GM11168 (cell line): ENCODE results near the gene ZFY.
"Not testable (repeated sequence)": the region's sequence is repeated elsewhere in the genome, so short reads cannot be mapped to it uniquely, and the experiment has no call there.

Experiments
- in situ Hi-C: fragments of 300-500 bp; cut with MboI; formaldehyde crosslinking; loops from one replicate; pipeline ENCODE4 v1.12.0; 2022; ENCODE audit warnings: low sequenced_read_pairs; ENCODE audit not compliant: unreplicated experiment

The ZFY gene

DNA sequence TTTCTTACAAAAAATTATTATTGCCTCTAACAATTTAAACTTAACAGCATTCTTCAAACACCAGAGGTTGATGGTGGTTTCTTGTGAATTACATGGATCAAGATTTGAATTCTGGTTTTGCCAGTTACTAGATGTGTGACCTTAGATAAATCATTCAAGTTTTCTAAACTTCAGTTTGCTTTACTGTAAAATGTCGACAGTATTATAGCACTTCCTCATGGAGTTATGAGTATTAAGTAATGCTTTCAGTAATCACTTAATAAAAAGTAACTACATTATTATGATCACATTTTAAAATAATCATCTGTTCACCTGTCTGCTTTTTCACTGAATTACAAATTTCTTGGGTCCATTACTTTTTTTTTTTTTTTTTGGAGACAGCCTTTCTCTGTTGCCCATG, 37.5 kb downstream of the ZFY start:
- in situ Hi-C loops = no loop called here

DNA sequence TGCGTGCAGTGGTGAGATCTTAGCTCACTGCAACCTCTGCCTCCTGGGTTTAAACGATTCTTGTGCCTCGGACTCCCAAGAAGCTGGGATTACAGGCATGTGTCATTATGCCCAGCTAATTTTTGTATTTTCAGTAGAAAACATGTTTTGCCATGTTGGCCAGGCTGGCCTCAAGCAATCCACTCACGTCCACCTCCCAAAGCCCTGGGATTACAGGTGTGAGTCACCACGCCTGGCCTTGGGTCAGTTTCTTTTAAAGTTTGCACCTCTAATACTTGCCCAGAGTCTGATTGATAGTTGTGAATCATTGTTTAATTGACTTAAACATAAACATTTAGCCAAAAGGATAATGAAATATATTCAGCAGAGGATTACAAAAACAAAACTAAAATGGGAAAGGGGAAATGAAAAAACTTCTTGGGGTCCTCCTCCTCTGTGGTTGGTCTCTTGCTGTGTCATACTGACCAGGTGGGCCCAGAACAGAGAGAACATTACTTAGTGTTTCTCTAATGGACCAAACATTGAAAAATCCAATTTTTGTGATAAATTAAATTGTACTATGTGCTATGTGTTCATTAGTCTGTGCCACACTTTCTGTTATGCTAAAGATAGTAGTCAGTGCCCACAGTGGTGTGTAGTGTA, 38.0 kb downstream of the ZFY start:
- in situ Hi-C loops = no loop called here

DNA sequence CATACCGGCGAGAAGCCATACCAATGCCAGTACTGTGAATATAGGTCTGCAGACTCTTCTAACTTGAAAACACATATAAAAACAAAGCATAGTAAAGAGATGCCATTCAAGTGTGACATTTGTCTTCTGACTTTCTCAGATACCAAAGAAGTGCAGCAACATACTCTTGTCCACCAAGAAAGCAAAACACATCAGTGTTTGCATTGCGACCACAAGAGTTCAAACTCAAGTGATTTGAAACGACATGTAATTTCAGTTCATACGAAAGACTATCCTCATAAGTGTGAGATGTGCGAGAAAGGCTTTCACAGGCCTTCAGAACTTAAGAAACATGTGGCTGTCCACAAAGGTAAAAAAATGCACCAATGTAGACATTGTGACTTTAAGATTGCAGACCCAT, 44.1 kb downstream of the ZFY start:
- in situ Hi-C loops = no loop called here

DNA sequence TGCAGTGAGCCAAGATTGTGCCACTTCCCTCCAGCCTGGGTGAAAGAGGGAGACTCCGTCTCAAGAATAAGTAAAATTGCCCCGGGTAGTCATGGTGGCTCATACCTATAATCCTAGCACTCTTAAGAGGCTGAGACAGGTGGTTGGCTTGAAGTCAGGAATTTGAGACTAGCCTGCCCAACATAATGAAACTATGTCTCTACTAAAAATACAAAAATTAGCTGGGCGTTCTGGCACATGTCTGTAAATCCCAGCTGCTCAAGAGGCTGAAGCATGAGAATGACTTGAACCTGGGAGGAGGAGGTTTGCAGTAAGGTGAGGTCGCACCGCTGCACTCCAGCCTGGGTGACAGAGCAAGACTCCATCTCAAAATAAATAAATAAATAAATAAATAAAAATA, 49.3 kb downstream of the ZFY start:
- in situ Hi-C loops = no loop called here

DNA sequence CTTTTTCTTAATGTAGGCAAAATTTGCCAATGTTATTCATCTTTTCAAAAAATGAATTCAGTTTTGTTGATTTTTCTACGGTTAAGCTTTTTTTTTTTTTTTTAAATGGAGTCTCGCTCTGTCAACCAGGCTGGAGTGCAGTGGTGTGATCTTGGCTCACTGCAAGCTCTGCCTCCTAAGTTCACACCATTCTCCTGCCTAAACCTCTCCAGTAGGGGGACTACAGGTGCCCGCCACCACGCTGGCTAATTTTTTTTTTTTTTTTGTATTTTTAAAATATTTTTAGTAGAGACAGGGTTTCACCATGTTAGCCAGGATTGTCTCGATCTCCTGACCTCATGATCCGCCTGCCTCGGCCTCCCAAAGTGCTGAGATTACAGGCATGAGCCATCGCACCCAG, 52.0 kb downstream of the ZFY start:
- in situ Hi-C loops = not testable (repeated sequence)

DNA sequence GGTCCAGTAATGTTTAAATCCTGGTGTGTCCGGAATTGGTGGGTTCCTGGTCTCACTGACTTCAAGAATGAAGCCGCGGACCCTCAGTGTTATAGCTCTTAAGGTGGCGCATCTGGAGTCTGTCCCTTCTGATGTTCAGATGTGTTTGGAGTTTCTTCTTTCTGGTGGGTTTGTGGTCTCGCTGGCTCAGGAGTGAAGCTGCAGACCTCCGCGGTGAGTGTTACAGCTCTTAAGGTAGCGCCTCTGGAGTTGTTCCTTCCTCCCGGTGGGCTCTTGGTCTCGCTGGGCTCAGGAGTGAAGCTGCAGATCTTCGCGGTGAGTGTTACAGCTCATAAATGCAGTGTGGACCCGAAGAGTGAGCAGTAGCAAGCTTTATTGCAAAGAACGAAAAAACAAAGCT, 62.2 kb downstream of the ZFY start:
- in situ Hi-C loops = not testable (repeated sequence)

DNA sequence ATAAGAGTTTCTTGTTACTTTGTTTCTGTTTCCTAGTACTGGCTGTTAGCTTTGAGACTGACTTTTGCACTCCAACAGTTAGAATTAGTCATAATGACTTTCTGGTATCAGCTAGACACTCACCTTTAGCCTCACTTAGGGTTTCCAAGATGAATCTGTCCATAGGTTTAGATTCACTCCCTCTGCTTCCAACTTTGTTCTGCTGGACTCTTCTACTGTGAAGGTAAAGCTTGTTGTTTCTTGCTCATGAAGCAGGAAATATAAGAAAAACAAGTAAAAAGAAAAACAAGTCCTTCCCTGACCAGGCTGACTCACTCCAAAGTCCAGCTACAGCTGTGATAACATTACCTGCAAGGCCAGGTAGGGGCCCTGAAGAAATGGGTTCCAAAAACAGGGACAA, 67.0 kb downstream of the ZFY start:
- in situ Hi-C loops = no loop called here

DNA sequence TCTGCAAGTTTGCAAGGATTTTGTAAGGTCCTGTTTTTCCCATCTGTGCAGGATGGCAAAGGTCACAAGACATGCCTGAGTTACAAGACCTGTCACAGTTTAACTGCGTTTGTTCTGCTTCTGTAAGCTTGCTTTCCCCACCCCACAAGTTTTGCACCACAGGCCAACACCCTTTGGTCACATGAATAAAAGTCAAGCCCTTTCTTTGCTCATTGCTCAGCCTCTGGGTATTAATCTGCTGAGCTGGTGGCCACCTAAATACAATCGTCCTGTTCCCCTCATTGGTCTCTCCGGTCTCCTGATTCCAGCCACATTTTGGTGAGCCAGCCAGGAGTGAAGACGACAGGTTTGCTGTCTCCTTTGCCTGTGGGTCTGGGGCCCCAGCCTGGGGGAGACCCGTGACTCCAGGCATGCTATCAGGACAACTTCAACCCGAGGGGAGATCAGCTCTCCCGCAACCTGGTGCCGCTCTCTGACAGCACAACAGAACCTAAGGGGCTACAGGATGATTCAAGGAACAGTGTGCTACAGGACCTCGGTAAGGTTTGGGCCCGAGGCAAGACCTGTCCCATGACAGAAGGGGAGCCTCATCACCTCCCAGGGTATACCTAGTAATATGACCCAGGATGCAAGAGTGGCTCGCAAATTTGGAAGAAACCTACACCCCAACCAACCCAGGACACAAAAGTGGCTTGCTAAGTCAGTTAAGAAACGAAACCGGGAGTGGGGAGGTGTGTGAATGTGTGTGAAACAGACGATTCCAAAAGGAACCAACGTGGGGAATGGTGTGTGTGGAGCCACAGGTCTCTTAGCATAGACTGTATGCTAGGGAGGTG, 67.7 kb downstream of the ZFY start:
- in situ Hi-C loops = no loop called here

DNA sequence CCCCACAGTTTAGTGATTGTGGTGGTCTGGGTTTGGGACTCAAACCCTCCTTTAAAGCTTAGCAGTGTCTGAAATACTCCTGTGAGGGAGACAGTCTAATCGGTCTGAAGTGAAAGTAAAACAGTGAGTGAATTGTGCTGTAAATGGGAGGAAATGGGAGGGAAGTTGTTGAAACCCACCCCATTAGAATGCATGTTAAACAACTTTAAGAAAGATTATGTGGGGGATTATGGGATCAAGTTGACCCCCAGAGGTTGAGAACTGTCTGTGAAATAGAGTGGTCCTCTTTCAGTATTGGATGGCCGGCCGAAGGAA, 68.3 kb downstream of the ZFY start:
- in situ Hi-C loops = no loop called here

DNA sequence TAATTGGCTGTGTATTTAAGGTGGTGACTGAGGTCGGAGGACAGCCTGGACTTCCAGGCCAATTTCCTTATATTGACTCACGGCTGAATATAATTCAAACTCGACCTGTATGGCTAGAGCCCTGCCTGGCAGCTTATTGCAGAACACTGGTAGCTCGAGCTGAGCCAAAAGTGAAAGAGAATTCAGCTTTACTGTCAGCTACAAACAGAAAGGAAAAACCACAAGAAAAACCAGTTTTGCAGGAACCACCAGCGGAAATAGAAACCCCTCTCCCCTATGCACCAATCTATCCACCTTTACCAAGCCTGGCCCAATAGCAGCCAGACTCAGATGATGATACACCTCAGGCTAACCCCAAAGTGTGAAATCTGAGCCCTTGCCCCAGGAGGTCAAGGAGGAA, 68.7 kb downstream of the ZFY start:
- in situ Hi-C loops = no loop called here

DNA sequence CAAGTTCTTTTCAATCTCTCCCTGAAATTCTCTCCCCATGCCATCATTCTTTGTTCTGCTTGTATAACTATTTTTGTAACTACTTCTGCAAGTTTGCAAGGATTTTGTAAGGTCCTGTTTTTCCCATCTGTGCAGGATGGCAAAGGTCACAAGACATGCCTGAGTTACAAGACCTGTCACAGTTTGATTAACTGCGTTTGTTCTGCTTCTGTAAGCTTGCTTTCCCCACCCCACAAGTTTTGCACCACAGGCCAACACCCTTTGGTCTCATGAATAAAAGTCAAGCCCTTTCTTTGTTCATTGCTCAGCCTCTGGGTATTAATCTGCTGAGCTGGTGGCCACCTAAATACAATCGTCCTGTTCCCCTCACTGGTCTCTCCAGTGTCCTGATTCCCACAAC, 70.8 kb downstream of the ZFY start:
- in situ Hi-C loops = not testable (repeated sequence)

DNA sequence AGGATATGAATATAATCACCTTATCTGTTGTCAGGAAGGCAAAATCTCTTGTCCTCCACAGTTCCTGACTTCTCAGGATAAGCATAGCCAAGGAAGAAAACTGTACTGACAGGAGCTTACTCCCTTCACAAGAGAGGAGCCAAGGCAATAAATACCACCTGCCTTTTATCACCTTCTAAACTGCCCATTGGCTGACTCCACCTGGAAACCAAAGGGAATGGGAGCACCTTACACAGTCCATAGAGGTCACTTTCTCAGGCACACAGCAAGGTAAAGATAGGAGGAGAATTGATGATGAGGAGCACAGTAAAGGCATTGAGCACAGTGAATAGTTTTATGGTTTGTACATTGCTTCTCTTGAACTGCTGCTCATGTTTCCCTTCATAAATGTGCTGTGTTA, 72.8 kb downstream of the ZFY start:
- in situ Hi-C loops = no loop called here

DNA sequence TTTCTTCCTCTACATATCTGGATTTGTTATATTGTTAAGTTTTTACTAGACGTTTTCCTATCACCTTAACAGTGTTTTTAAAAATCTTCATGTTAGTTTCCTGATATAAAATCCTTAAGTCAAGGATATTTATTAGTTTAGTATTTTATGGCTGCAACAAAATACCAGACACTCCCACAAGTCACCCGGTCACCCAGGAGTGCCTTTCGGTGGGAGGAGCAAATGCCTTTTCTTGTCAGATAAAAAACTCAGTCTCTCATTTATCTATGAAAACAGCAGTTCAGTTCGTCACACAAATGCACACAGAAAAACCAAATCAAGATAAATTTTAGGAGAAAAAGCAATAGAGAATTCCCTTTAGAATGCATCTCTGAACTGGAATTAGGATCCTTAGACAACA, 77.0 kb downstream of the ZFY start:
- in situ Hi-C loops = no loop called here

DNA sequence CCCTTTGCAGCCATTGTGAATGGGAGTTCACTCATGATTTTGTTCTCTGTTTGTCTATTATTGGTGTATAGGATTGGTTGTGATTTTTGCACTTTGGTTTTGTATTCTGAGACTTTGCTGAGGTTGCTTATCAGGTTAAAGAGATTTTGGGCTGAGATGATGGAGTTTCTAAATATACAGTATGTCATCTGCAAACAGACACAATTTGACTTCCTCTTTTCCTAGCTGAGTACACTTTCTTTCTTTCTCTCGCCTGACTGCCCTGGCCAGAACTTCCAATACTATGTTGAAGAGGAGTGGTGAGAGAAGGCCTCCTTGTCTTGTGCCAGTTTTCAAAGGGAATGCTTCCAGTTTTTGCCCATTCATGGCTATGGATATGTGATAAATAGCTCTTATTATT, 81.4 kb downstream of the ZFY start:
- in situ Hi-C loops = no loop called here

DNA sequence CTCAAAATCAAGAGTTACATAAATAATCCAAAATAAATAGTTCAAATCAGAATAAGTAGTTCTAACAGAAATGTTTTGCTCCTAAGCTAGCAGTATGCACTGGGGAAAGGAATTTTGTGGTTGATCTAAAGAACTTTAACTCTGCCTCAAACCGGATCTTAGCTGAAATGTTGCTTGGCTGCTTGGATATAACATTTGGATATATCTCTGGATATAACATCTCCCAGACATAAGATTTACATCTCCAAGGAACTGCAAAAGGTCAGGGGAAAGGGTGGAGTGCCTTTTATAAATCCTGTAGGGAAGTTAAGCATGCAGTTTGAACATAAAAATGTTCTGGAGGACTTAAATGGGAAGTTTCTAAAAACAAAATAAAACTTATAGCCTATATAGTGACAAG, 83.4 kb downstream of the ZFY start:
- in situ Hi-C loops = no loop called here

DNA sequence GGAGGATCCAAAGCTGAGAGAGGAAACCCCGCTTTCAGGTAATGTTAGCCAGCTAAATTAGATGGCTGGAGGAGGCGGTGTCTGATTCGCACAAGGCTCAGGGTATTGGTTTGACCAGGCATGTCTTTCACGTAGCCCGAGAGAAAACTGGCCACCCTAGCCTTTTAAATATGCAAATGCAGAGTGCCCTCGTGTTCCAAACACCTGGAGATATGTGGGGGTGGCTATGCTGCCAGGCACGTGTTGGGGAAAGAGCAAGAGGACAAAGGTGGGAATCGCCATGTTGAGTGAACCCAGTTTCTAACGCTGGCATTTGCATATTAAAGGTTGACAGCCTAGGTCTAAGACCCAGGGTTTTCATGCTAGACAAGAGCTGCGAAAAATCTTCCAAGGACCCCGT, 84.4 kb downstream of the ZFY start:
- in situ Hi-C loops = no loop called here

DNA sequence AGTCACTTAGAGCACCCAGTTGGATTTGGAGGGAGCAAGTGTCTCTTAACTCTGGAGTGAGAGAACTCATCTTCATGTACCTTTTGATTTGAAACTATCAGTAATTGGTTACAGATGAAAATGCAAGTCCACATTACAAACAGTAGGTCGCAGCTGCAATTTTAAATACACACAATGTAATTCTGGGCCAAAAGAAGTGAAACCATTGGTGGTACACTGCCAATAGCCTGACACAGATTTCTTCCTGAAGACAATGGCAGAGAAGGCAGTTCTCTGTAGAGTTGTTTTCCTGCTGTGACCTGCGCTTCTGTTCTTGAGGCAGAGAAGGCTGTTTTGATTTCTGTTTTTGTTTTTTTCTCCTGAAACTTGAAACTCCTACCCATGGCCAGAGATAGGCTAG, 86.0 kb downstream of the ZFY start:
- in situ Hi-C loops = no loop called here

DNA sequence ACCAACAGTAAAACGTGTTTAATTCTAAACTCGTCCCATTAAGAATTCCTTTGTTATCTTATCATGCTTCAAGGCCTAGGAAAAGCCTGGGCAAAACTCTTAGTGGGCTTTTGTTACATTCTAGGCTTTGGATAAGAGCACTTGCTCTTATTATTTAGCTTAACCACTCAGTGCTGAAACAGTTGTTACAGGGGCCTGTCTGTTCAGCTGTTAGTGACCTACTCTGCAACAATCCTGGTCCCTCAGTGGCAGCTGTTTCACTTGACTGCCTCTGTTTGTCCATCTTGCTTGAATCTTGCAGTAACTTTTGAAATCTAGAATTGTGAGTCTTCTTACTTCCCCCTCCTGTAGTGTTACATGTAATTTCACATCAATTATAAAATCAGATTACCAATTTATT, 88.4 kb downstream of the ZFY start:
- in situ Hi-C loops = no loop called here

DNA sequence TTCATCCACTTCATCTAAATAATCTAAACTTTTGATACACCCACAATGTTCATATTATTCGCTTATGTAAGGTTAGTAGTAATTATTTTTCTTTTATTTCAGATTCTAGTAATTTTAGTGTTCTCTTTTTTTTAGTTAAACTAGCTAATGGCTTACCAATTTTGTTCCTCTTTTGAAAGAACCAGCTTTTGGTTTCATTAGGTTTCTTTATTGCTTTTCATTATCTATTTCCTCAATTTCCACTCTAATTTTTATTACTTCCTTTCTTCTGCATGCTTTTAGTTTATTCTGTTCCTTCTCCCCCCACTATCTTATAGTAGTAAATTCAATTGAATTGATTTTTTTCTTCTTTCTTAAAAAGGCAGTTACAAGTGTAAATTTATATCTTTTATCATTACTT, 90.2 kb downstream of the ZFY start:
- in situ Hi-C loops = no loop called here
